G401 (cell line): Measurements from ENCODE around the gene CC2D1B. TPM values are rescaled to one million over a fixed set of nuclear protein-coding genes. Genes with fewer than 3 reads are reported as not detected.
"Not testable (repeated sequence)": the region's sequence is repeated elsewhere in the genome, so short reads cannot be mapped to it uniquely, and the experiment has no call there.

ENCODE experiments used
- DNase-seq: peaks from one replicate; pipeline ENCODE4 v3.0.0-alpha.2; 2015; ENCODE audit warnings: low spot score
- in situ Hi-C: cut with HindIII; loops from 2 replicates; pipeline ENCODE4 v1.10.0; 2016; ENCODE audit warnings: low sequenced_read_pairs, mixed read lengths
- total RNA-seq: library from RNA; depleted of rRNA; stranded (reverse); fragments of >200 nt; shearing (Covaris generic); gene quantifications from 2 replicates; pipeline ENCODE4 v1.2.3, GENCODE V29; 2014; rRNA removed

CC2D1B gene
- total RNA-seq = 25.9 and 37.3 TPM in 2 replicates

GRCh38 chr1:52365746-52366516 lies at the start of gene CC2D1B:
Gene CC2D1B, minus strand, starts transcription at chr1:52366205. Its CDS starts 1,585 bp downstream, at chr1:52364620.
- peak; percentile 96 for DNase-seq
- in situ Hi-C loops = no loop called here

DNA sequence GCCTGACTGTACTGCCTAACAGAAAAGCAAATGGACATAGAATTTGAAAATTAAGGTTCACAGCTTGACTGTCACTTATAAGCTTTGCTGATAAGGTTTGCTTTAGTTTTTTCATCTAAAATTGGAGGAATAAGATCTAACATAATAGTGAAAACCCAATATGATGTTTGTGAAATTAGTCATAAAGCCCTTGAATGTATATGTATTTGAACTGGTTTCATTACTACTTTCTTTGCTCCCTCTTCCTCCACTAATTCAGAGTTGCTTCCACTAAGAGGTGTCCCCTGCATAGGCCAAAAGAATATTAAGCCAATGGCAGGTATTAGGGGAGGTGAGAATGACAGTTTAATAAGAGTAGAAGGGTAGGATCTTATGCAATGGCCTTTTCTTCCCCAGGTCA lies 48.9 kb upstream of the CC2D1B start:
- in situ Hi-C loops = no loop called here
- no peak for DNase-seq

GRCh38 chr1:52413410-52413989 lies 47.5 kb upstream of the CC2D1B start:
- in situ Hi-C loops = no loop called here
- DNase-seq = no peak

GRCh38 chr1:52404975-52405338 lies 39.0 kb upstream of the CC2D1B start:
- DNase-seq = no peak
- in situ Hi-C loops = no loop called here

- in situ Hi-C loops = no loop called here
- peak; percentile 99 for DNase-seq
Observed at GRCh38 chr1:52404116-52404974, 38.3 kb upstream of the CC2D1B start, which contains the start of the genes ORC1 and PRPF38A. Gene ORC1, minus strand, starts transcription at chr1:52404423. Its CDS starts 2,200 bp downstream, at chr1:52402223. Gene PRPF38A, plus strand, starts transcription at chr1:52404602. Its CDS starts 148 bp downstream, at chr1:52404750.

- in situ Hi-C loops = no loop called here
- DNase-seq = no peak
Observed at GRCh38 chr1:52403566-52404115, 37.6 kb upstream of the CC2D1B start.

DNA sequence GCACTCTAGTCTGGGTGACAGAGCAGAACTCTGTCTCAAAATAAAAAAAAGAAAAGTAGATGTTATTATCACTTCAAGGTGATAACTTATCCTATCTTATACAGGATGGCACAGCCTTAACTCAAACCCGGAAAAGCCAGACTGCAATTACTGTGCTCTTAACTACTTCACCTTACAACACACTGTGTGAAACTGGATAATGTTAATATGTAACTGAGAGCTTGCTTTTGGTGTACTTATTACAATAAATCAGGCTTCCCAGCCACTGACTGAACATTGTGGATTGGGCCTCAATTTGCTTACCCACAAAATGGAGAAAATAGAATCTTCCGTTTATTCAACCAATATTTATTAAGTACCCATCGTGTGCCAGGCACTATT lies 36.8 kb upstream of the CC2D1B start:
- in situ Hi-C loops = no loop called here
- DNase-seq = no peak

DNA sequence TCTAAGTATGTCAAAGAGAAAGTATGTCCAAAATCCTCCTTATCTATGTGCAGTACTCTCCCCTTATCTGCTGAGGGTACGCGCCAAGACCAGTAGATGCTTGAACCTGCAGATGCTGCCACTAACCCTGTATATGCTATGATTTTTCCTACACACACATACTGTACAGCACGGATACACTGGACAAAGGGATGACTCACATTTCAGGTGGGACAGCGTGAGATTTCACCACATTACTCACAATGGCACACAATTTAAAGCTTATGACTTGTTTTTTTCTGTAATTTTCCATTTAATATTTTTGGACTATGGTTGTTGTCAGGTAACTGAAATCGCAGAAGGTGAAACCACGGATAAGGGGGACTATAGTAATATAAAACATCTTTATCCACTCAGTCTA lies 34.1 kb upstream of the CC2D1B start:
- no peak for DNase-seq
- in situ Hi-C loops = no loop called here

DNA sequence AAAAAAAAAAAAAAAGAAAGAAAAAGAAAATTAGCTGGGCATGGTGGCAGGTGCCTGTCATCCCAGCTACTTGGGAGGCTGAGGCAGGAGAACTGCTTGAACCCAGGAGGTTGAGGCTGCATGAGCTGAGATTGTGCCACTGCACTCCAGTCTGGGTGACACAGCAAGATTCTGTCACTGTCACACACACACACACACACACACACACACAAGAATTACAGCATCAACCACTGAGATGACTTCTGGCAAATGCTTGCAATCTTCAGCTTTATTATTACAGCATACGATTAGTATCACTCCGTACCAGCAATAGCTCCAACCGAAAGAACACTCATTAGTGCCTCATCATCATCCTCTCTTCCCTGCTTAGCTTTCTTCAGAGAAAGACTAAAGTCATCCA lies 33.6 kb upstream of the CC2D1B start:
- in situ Hi-C loops = no loop called here
- DNase-seq = no peak

DNA sequence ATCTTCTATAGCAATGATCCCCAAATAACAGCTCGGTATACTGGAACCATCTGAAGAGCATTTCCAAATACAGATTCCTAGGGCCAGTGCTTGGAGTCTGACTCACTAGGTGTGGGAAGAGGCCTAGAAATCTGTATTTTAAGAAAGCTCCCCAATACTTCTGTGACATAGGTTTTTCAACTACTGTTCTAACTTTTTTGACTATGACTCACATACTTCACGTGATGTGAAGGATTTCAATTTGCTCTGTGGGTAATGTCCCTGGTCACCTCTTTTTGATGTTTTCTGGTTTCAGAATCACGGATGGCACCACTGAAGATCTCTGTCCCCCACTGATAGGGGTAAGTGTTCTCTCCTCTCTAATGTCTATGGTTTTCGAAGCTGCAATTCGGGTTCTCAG lies 27.2 kb upstream of the CC2D1B start:
- DNase-seq = no peak
- in situ Hi-C loops = no loop called here

DNA sequence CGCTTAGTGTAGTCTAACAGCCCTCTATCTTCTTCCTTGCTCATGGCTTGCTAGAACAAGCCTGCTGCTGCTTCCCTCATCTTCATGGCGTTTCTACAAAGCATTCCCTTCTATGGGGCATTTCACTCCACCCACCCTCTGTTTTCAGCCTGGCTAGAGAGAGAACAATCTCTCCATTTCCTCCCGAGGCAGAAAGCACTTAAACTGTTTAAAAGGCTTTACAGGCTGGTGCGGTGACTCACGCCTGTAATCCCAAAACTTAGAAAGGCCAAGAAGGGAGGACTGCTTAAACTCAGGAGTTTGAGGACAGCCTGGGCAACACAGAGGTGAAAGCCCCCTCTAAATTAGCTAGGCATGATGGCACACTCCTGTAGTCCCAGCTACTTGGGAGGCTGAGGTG lies 20.5 kb upstream of the CC2D1B start:
- no peak for DNase-seq
- in situ Hi-C loops = no loop called here

- in situ Hi-C loops = no loop called here
- DNase-seq = no peak
Observed at GRCh38 chr1:52385376-52385775, 19.4 kb upstream of the CC2D1B start.

DNA sequence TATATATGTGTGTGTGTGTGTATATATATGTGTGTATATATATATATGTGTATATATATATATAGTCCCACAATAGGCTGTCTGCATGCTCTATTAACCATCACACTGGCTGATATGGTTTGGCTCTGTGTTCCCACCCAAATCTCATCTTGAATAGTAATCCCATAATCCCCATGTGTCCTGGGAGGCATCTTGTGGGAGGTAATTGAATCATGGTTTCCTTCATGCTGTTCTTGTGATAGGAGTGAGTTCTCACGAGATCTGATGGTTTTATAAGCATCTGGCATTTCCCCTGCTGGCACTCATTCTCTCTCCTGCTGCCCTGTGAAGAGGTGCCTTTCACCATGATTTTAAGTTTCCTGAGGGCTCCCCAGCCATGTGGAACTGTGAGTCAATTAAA lies 3.8 kb upstream of the CC2D1B start:
- in situ Hi-C loops, DNase-seq: not testable (repeated sequence)

GRCh38 chr1:52368383-52369172 lies 2.6 kb upstream of the CC2D1B start:
- peak; percentile 75 for DNase-seq
- in situ Hi-C loops = no loop called here

DNA sequence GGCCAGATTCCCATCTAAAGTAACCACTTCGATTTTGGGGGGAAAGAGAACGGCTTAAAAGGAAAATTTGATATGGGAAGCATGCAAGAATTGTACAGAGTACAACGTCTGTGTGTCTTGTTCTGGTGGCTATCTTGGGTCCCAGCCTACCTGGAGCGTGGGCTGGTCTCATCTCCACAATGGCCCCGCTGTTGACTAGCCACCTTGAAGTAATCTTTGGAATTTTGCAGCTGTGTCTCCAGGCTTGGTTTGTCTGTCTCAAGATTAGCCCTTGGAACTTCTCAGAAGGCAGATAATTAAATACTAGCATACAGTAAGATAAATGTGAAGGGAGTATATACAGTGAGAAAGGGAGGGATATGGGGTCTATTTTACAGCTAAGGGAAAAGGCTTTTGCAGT lies 1.3 kb upstream of the CC2D1B start:
- DNase-seq = no peak
- in situ Hi-C loops = no loop called here

DNA sequence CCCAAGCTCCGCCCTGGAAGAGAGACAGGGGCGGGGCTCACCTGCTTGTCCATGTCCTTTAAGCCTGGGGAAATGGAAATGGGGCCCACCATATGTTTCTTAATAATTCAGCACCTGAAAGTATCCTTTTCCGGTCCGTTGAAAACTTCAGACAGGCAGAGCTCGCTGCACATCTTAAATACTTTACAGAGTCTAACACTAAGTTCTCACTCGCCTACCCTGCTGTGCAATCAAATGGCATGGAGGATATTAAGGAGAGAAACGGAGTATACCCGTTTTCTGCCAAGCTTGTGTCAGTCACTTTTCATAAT lies 467 bp upstream of the CC2D1B start:
- in situ Hi-C loops = no loop called here
- no peak for DNase-seq

GRCh38 chr1:52365071-52365745 lies 797 bp downstream of the CC2D1B start:
- in situ Hi-C loops = no loop called here

DNA sequence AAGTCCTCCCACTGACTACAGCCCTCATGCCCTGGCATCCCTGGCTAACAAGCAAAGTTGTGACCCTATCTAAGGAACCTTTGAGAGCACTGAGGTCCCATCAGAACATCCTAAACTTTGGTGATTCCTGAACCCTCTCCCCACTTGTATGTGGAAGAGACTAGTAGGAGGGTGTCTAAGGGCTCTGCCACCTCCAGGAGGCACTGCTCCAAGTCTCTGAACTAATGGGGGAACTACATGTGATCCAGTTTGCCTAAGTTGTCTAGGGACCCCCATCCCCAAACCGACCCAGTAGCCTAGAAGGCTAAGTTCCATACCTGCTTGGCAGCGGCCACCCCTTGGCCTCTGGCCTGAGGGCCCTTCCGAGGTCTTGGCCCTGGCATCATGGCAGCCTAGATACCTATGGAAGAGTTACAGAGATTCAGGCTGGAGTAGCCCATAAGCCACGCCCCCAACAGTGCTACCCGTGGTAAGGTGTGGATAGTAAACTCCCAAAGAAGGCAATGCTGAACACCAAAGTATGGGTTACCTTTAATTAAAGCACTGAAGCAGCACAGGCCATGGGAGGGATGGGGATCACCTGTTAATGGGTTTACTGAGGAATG lies 1.7 kb downstream of the CC2D1B start:
- in situ Hi-C loops = no loop called here
- no peak for DNase-seq

More at GRCh38 chr1:52365071-52365745, 797 bp downstream of the CC2D1B start:
- DNase-seq = peak; percentile 42
